NCI-H1417 treated with DMSO at 0.1 percent for 48 hours (cell line): Measurements from ENCODE around the gene RNU6-1.

Experiments used
- DNase-seq: peaks from one replicate; lab custom pipeline; 2025; lab: John Stamatoyannopoulos, UW

Gene RNU6-1

DNA sequence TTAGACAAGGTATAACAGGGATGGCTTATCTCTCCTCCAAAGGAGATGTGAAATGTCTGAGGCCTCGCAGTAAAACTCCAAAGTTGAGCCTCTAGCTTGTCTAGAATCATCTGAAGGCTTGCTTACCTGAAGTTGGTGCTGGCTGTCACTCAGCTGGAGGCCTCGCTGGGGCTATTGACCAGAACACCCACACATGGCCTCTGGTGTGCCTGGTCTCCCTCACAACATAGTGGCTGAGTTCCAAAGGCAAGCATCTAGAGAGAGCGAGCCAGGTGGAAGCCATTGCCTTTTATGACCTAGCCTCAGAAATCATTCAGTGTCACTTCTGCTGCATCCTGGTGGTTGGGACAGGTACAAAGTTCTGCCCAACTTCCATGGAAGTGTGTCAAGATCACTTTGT, 17.4 kb upstream of the RNU6-1 start:
- DNase-seq, result no peak

DNA sequence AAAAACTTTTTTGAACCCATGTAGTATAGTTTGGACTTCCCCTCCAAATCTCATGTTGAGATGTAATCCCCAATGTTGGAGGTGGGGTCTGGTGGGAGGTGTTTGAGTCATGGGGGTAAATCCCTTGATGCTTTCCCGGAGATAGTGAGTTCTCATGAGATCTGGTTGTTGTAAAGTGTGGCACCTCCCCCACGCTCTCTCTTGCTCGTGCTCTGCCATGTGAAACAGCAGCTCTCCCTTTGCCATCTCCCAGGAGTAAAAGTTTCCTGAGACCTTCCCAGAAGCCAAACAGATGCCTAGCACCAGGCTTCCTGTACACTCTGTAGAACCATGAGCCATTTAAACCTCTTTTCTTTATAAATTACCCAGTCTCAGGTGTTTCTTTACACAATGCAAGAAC, 16.0 kb upstream of the RNU6-1 start:
- DNase-seq, result no peak

DNA sequence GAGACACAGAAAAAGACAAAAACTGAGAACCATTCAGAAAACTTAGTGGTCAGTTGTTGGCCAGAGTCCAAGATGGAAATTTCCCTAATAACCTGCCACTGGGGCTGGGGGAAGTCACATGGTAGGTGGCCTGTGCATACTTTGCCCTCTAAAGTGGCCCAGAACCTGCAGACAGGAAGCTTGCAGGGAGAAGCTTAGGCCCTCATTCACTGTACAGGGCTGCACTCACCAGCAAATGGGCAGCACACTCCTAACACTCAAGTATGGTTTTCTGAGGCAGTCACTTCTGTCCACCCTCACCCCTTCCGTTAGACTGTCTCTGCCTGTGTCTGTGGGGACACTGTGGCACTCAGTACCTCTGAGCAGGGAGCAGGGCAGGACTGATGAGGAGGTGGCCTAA, 14.5 kb upstream of the RNU6-1 start:
- DNase-seq, result no peak

- no peak for DNase-seq
These were observed 13.6 kb upstream of the RNU6-1 start for GRCh38 chr15:67853454-67853853.

GRCh38 chr15:67852418-67852817, 12.6 kb upstream of the RNU6-1 start:
- DNase-seq, result no peak

DNA sequence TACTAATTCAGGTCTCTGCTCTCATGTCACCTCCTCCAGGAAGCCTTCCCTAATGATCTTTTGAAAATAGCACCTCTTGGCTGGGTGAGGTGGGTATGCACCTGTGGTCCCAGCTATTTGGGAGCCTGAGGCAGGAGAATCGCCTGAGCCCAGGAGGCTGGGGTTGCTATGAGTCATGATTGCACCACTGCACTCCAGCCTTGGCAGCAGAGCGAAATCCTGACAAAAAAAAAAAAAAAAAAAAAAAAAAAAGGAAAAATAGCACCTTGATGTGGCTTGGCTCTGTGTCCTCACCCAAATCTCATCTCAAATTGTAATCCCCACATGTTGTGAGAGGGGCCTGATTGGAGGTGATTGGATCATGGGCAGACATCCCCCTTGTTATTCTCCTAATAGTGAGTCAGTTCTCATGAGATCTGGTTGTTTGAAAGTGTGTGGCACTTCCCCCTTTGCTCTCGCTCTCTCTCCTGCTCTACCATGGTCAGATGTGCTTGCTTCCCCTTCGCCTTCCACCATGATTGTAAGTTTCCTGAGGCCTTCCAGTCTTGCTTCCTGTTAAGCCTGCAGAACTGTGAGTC, 11.2 kb upstream of the RNU6-1 start:
- DNase-seq, result no peak

- no peak for DNase-seq
These were observed 10.5 kb upstream of the RNU6-1 start for GRCh38 chr15:67850336-67850735.

- DNase-seq, result no peak
These were observed 9.7 kb upstream of the RNU6-1 start for GRCh38 chr15:67849538-67849937.

GRCh38 chr15:67845974-67846373, 6.1 kb upstream of the RNU6-1 start:
- no peak for DNase-seq

- DNase-seq, result no peak
These were observed 3.9 kb upstream of the RNU6-1 start for GRCh38 chr15:67843571-67844387.

- no peak for DNase-seq
These were observed 3.3 kb upstream of the RNU6-1 start for GRCh38 chr15:67843092-67843501.

DNA sequence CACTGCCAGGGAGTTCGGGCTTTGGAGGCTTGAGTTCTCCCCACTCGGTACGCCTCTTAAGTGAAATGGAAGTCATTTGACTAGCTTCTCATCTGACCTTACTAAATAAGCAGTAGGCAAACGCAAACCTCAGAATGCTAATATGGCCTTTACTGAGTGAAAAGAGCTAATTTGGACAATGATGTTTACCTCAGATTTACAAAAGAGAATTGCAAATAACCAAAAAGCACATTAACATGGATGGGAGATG, 1.6 kb upstream of the RNU6-1 start:
- DNase-seq, result no peak

GRCh38 chr15:67840749-67841512, 1.1 kb upstream of the RNU6-1 start:
- no peak for DNase-seq

- DNase-seq, result peak; percentile 76
These were observed 331 bp downstream of the RNU6-1 start for GRCh38 chr15:67839499-67839928.

- DNase-seq, result no peak
These were observed 984 bp downstream of the RNU6-1 start for GRCh38 chr15:67838789-67839332.

DNA sequence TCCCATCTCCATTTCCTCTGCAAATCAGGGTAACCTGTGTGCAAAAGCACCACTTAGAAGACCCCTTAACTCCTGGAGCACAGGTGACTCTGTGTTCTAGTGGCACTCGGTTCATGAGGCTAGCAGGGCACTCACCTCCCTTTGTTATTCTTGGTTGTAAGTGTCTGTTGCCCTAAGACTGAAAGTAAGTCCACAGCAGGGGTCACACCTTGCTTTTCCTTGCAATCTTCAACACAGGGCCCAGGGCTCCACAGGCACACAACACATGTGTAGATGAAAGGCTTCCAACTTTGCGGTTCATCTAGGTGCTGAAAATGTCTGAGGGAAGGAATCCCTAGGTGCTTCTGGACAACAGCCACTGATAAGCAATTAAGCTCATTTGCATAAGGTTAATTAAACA, 2.9 kb downstream of the RNU6-1 start:
- DNase-seq, result no peak

DNA sequence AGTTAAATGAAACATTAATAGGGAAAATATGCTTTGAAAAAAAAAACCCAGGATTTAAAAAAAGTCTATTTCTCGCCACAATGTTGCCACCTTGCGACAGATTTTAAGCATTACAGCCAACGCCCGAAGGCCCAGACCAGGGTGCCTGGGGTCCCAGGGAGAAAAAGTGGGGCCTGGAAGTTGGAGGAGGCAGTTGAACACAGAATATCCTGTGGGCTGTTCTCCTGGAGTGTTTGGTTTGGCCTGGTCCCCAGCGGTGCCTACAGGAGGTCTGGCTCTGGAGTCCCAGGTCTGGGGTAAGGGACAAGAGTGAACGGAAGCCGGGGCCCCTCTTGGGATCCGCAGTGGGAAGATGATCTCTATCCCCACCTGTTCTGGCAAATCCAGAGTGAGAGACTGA, 3.4 kb downstream of the RNU6-1 start:
- peak; percentile 34 for DNase-seq

- no peak for DNase-seq
These were observed 3.8 kb downstream of the RNU6-1 start for GRCh38 chr15:67836134-67836455.

- DNase-seq, result no peak
These were observed 4.3 kb downstream of the RNU6-1 start for GRCh38 chr15:67835297-67836133.

GRCh38 chr15:67834581-67835296, 5.1 kb downstream of the RNU6-1 start:
- no peak for DNase-seq

DNA sequence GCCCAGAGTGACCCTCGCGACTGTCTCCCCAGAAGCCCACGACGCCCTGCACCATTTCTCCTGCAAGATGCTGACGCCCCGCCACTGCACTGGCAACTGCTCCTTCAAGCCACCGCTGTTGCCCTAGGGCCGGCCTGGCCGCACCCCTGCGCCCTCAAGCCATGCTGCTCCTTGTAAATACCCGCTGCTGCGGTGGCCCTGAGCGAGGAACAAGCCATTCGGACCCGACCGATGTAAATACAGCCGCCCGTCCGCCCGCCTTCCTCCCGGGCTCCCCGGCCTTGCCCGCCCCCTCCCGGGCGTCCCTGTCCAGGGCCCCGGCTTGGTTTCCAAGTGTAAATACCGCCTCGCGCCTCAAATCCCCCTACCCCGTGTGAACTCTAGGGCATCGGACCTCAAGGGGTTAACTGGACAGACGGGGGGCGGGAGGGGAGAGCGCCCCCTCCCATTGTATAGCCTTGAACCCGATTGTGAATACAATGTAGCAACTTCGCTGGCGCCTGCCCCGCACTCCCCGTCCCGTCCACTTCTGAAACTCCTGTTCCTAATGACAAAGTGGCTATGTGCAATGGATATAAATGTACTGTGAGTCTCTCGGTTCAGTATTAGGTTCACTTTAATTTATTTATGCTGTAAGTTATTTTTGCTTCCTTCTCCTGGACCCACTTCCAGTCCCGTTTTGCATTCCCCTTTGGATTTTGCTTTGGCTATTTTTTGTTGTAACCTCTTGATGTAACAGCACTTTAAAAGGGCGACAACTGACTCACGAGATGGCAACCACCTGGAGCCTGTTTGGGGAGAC, 5.9 kb downstream of the RNU6-1 start:
- no peak for DNase-seq
